ENCODE data around the gene ARFRP1.
A peak's percentile ranks its signal among the peaks of the same experiment; 100 is the strongest.
"Not testable (repeated sequence)": the region's sequence is repeated elsewhere in the genome, so short reads cannot be mapped to it uniquely, and the experiment has no call there.

Gene ARFRP1

DNA sequence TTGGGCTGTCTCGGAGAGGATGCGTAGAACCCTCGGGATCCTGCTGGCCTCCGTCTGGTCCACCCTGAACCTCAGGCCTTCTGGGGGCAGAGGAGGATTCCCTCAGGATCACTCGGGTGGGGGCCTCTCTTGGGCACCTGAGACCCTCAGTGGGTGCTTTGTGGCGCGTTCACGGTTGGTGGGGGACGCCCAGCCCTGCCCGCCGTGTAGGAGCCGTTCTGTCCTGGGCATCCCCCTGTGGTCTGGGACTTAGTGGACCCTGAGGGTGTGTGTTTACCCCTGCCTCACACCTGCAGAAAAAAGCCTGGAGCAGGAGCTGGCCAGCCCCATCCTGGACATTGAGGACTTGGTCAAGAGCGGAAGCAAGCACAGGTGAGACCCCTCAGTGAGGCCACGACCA is 42.1 kb downstream of the ARFRP1 start:
- no peak for DNase-seq
- intact Hi-C loops (cut with DNase I) = no loop called here

DNA sequence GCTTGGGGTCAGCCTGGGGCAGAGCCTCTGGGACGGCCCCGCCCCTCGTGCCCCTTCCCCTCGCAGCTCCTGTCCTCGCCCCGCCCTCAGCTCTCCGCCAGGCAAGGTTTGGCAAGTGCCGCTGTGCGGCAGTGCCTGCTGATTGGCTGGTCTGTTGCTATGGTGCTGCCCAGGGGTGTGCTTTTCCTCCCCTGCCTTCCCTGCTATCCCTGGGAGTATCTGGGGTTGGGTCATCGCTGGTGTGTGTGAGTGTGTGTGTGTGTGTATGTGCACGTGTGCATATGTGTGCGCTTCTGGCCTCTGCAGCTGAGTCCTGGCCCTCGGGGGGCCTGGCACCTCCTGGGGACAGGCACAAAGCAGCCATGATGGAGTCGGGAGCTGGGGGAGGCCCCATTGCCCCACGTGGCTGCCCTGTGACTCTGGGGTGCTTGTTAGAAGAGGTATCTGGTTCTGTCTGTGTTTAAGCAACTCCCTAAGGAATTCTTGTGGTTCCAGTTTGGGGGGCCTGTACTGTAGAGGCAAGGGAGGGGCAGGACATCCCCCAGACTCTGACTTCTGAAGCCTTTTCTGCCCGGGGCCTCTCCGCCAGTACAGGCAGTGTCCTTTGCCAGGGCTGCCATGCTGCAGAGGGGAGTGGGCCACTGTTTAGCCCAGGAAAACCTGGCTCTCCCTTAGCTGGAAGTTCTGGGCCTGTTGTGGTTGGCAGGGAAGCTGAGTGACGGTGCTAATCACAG is 42.7 kb downstream of the ARFRP1 start:
- intact Hi-C loops (cut with DNase I) = no loop called here
- DNase-seq = peak; percentile 56 to 91 (median 80)

DNA sequence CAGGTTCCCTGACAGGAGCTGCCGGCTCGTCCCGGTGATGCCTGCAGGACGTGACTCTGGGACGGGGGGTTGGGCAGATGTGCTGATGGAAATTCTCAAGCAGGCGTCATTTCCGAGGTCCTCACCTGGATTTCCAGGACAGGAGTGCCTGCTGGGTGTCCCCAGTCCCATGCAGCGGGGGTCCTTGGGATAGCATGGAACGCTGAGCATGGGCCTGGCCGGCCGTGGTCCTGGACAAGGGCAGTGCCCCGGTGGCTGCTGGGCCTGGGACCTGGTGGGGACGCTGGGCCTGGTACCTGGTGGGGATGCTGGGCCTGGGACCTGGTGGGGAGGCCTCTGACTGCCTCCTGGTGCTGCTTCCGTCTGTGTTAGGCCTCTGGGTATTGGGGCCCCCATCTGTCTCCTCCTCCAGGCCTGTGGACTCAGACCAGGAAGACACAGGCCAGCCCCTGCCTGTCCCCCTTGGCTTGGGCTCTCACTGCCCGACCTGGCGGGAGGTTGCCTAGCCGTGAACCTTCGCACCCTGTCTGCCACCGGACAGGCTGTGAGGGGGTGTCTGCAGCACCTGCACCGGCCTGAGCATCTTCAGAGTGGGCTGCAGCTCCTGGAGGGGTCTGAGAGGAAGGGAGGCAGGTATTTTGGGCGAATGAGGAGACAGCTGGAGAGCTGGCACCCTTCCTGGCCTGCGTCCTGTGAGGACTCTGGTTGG is 43.5 kb downstream of the ARFRP1 start:
- no peak for DNase-seq
- intact Hi-C loops (cut with DNase I) = no loop called here

DNA sequence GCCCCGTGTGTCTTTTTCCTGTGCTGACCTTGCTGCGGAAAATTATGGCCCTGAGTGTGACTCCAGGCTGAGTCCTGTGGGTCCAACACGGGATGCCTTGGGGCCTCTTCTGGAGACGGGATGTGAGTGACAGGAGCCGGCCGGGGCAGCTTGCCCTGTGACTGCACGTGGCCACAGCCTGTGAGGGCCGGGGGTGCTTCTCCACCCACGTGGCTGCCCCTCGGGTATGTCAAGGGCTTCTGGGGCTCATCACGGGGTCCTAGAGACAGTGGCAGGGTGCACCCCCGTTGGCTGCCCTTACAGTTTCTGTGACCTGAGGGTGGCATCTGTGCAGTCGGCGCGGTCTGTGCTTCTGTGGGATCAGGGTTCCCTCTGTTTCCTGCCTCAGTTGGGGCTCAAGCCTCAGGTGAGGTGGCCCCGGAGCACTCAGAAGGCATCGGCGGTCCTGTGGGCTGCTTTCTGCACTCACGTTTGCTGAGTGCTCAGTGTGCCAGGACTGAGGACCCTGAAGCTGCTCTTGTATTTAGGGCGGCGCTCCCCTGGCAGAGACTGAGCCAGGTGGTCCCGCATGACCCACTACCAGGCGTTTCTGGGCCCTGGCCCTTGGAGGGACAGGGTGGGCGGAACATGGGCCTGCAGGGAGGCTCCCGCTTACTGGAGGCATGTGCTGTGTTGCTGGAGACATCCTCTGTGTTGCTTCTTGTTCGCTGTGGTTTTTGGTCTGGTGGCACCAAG is 44.3 kb downstream of the ARFRP1 start:
- intact Hi-C loops (cut with DNase I) = no loop called here
- no peak for DNase-seq

DNA sequence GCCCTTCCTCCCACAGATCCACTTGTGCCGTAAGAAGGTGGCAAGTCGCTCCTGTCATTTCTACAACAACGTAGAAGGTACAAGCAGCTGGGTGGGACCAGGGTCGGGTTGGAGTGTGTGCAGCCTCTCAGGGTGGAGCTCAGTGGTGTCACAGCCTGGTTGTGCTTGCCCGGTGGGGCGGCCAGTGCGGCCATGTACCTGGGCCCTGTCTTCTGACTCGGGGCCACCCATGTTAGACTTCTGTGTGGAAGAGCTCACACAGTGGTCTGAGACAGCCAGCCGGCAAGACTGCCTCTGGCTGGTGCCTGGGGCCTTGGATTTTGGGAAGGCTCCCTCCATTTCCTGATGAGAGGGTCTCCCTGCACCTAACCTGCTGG is 45.0 kb downstream of the ARFRP1 start:
- intact Hi-C loops (cut with DNase I) = no loop called here
- no peak for DNase-seq

DNA sequence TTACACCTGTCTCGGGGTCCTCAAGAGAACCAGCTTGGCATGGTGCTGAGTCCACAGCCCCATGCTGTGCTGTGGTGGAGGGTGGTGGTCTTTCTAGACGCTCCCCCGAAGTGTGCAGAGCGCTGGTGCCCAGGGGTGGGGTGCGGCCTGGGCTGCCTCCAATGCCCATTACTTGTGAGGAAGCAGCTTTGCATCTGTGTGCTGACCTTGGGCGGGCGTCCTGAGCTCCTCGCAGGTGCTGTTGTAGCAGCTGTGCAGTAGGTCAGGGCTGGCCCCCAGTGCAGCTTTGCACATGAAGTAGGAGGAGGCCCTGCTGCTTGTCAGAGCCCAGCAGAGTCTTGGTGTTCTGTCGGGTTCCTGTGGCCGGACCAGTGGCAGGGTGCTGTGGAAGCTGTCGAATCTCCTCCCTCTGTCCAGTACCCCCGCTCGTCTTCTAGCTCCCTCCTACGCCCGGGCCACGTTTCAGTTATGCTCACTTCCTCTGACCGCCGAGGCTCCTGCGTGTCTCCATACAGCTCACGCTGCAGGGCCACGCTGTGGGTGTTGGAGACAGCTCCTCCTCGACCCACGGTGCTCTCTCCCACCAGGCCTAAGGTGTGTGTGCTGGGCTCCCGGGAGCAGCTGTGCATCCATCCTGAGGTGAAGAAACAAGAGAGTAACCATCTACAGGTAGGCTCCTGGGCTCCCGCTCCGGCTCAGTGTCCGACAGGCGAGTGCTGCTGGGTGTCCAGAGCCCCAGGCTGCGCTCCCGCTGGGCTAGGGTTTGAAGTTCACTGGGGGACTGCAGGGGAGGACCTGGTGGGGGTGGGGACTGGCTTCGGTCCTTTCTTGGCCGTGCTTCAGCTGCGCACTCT is 45.6 kb downstream of the ARFRP1 start:
- intact Hi-C loops (cut with DNase I) = no loop called here
- DNase-seq = no peak

DNA sequence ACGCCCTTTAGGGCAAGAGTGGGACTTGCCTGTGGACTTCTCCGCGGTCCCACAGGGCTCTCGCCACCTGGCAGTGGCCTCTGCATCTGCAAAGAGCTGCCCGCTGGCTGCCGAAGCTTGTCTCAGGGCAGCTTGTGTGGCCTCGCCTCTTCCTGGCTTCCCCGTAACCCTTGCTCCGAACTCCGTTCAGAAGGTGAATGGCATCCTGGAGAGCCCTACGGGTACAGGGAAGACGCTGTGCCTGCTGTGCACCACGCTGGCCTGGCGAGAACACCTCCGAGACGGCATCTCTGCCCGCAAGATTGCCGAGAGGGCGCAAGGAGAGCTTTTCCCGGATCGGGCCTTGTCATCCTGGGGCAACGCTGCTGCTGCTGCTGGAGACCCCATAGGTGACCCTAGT is 46.7 kb downstream of the ARFRP1 start:
- intact Hi-C loops (cut with DNase I) = no loop called here

DNA sequence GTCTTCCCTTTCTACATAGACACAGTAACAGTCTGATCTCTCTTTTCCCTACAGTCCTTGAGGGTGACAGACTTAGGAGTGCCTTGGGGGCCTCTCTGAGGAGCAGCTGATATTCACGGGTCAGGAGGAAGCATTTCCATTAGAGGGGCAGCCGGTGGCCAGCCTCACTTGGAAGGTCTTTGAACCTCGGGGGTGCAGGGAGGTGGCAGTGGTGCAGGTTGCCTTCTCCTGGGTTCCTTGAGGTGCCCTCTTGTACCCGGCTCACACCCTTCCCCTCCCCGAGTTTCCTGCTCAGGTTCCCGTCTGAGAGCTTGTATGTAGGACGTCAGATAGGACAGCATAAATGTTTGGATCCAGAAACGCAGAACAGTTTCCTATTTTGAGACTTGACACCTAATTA is 47.2 kb downstream of the ARFRP1 start:
- intact Hi-C loops (cut with DNase I) = no loop called here
- DNase-seq = no peak

More for the DNA sequence above, 46.7 kb downstream of the ARFRP1 start:
- DNase-seq = no peak

DNA sequence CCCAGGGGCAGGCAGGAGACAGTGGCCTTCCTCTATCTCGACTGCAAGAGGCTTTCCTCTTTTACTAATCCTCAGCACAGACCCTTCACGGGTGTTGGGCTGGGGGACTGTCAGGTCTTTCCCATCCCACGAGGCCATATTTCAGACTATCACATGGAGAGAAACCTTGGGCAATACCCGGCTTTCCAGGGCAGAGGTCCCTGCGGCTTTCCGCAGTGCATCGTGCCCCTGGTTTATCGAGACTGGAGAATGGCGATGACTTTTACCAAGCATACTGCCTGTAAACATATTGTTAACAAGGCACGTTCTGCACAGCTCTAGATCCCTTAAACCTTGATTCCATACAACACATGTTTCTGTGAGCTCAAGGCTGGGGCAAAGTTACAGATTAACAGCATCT is 47.6 kb downstream of the ARFRP1 start:
- DNase-seq; intact Hi-C loops (cut with DNase I): not testable (repeated sequence)

DNA sequence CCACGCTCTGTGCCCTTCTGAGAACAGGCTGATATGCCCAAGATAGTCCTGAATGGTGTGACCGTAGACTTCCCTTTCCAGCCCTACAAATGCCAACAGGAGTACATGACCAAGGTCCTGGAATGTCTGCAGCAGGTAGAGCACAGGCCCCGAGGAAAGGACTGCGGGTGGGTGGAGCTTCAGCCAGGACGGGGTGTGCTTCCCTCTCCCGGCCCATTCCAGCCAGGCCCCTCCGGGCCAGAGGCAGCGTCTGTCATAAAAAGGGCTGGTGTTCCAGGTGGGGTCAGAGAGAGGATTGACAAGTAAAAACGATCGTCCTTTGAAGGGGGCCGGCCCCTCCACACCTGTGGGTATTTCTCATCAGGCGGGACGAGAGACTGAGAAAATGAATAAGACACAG is 48.4 kb downstream of the ARFRP1 start:
- intact Hi-C loops (cut with DNase I) = loop anchor here (2.0 to 5.0 kb wide), 2 partner anchors 33 to 48 kb away; partner anchors contain the start of genes ARFRP1, GMEB2 and ZGPAT

DNA sequence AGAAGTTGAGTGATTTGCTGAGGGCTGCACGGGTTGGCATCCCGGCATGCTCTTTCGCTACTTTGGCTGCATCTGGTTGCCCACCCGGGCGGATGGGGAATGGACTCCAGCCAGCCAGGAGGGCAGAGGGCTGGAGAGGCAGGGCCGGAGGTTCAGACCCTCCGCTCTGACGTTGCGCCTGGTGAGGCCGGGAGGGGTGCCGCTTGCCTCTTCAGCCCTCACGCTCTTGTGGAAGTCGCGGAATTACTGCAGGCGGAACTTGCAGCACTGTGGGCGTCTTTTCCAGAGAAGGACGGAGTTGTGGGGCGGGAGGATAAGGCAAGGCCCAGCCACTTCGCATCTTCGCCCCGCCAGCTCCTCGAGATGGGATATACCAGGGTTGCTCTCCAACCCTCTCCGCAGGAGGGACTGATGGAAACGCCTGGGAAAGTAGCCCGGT is 49.0 kb downstream of the ARFRP1 start:
- intact Hi-C loops (cut with DNase I) = loop anchor here (2.0 to 5.0 kb wide), 2 partner anchors 32 to 49 kb away; partner anchors contain the start of genes ARFRP1, GMEB2 and ZGPAT
- DNase-seq = peak in 21 of 42 donors; percentile 7 to 71 (median 42)

More for the DNA sequence above, 48.4 kb downstream of the ARFRP1 start:
- DNase-seq = no peak

DNA sequence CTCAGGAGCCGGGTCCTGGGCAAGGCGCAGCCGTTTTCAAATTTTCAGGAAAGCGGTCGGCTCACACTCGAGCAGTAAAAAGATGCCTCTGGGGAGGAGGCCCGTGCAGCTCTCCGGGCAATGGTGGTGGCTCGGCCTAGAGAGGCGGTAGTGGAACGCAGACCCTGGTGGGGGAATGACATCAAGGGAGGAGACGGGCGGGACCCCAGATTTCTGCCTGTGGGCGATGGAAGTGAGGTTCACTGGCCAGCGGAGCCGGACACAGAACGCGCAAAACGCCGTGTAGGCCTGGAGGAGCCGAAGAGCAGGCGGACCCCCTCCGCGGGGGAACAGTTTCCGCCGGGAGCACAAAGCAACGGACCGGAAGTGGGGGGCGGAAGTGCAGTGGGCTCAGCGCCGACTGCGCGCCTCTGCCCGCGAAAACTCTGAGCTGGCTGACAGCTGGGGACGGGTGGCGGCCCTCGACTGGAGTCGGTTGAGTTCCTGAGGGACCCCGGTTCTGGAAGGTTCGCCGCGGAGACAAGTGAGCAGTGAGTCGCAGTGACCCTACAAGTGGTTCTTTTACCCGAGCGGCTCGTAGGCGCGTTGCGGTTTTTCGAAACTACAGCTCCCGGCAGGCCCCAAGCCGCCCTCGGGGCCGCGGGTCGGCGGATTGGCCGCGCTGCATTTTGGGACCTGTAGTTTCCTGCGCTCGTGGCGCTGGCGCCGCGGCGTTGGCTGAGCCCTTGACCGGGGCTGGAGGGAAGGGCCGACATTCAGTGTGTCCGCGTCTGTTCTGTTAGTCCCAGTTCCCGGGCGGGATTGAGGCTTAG is 49.6 kb downstream of the ARFRP1 start, which contains the start of gene RTEL1:
Gene RTEL1 (plus strand): TSS at position 376 of the 812 bp plus-strand sequence. CDS start 1,091 bp downstream, outside the sequence.
- intact Hi-C loops (cut with DNase I) = loop anchor here (2.0 to 5.0 kb wide), 2 partner anchors 31 to 49 kb away; partner anchors contain the start of genes ARFRP1, GMEB2 and ZGPAT
- peak; percentile 82 to 97 (median 93) for DNase-seq

DNA sequence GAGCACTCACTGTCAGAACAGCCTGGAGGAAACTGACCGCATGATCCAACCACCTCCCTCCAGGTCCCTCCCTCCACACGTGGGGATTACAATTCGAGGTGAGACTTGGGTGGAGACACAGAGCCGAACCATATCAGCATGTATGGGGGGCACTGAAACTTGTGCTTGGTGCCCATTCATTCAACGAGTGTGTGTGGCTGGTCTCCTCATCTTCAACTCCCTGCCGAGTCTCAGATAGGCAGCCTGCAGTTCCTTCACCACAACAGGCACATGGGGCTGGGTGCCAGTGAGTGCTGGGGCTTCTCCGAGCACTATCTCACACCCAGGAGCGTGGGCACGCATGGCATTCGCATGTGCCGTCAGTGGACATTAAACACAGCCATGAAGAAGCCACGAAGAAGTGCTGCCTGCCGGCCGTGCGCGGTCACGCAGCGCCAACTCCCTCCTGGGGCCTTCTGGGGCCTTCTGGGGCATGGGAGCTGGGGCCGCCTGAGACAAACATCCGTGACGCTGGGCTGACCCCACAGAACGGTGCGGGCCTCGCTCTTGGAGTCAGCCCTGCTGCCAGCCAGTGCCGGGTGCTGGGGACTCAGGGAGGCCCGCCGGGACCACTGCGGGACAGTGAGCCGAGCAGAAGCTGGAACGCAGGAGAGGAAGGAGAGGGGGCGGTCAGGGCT is 50.4 kb downstream of the ARFRP1 start:
- intact Hi-C loops (cut with DNase I) = loop anchor here (5.0 kb wide), 1 partner anchor 50 kb away; the partner anchor contains the start of genes ARFRP1 and ZGPAT

DNA sequence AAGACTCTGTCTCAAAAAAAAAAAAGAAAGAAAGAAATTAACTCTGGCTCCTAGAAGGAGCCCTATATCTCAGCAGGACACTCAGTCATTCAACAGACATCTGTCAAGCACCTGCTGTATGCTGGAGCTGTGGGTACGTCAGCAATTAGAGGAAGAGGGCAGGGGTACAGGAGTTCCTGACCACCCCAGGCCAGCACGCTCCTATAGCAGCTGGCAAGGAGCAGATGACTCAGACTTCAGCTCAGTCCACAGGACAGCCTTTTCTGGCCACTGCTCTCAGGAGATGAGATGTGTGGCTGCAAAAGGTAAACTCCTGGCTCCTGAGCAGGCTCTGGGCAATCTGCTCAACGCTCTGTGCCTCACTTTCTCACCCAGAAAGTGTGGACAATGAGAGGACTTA is 51.3 kb downstream of the ARFRP1 start:
- intact Hi-C loops (cut with DNase I) = loop anchor here (5.0 kb wide), 1 partner anchor 51 kb away; the partner anchor contains the start of genes ARFRP1 and ZGPAT

More for the DNA sequence above, 50.4 kb downstream of the ARFRP1 start:
- peak in 10 of 42 donors; percentile 14 to 59 (median 36) for DNase-seq

DNA sequence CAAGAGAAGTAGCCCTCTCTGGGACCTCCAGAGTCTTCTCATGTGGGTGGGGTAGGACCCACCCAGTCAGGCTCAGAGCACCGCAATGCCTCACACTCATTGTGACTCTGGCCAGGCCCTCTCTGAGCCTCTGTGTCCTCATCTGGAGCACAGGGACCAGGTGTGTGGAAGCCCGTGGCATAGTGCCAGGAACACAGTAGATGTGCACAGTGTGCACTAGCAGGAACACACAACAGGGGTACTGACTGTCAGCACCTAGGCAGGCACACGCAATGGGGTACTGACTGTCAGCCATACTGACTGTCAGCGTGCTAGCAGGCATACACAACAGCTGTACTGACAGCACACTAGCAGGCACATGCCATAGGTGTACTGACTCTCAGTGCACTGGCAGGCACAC is 52.5 kb downstream of the ARFRP1 start:
- DNase-seq = no peak
- intact Hi-C loops (cut with DNase I) = loop anchor here (5.0 kb wide), 1 partner anchor 52 kb away; the partner anchor contains the start of genes ARFRP1 and ZGPAT

More for the DNA sequence above, 51.3 kb downstream of the ARFRP1 start:
- no peak for DNase-seq

DNA sequence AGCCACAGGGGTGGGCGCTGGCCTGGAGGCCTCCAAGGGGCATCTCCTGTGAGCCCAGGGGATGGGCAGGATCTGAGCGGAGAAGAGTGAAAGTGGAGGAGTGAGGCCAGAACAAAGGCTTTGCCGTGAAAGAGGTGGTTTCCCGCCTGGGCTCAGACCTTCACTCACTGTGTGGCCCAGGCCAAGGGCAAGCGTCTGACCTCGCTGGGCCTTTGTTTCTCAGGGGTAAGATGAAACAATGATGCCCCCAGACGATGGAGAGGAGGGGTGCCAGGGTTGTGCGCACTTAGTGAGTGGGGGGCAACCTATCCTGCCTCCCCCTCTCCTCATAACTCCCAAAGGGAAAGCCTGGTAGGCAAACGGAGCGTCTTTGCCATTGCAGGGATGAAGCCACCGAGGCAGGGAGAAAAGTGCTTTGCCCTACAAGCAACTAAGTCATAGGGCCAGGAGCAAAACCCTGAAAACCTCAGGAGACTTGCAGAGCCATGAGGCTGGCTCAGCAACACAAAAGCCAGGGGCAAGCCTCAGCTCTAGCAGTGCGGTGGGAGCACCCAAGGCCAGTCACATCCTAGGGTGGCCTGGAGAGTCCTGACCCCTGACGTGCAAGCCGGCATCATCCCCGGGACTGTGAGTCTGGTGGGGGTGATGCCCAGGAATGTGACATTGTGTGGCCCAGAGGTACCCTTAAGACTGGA is 53.7 kb downstream of the ARFRP1 start:
- intact Hi-C loops (cut with DNase I) = no loop called here
- no peak for DNase-seq

Measured in head of caudate nucleus (tissue), 42 donors.